Stimulated activated CD4-positive, alpha-beta T cell treated with anti-CD3 and anti-CD28 coated beads, Interleukin-2, amount 100 ng/mL, for 48 hours (primary cell): ENCODE results near the gene RABGAP1L.
"Not testable (repeated sequence)": the region's sequence is repeated elsewhere in the genome, so short reads cannot be mapped to it uniquely, and the experiment has no call there.

ENCODE experiments used
- DNase-seq, 2 donors: peaks; one replicate each; pipeline ENCODE4 v3.0.0-alpha.2; 2020

RABGAP1L gene

GRCh38 chr1:174314433-174314832, 155.1 kb downstream of the RABGAP1L start:
- no peak for DNase-seq

GRCh38 chr1:174315239-174315638, 155.9 kb downstream of the RABGAP1L start:
- DNase-seq = no peak

- not testable (repeated sequence) for DNase-seq
These were observed 161.6 kb downstream of the RABGAP1L start for GRCh38 chr1:174320897-174321296.

GRCh38 chr1:174322202-174322862, 163.0 kb downstream of the RABGAP1L start:
- no peak for DNase-seq

- DNase-seq = no peak
These were observed 165.2 kb downstream of the RABGAP1L start for GRCh38 chr1:174324493-174324892.

- DNase-seq = no peak
These were observed 165.6 kb downstream of the RABGAP1L start for GRCh38 chr1:174324939-174325338.

GRCh38 chr1:174326278-174326677, 167.0 kb downstream of the RABGAP1L start:
- DNase-seq = no peak

- no peak for DNase-seq
These were observed 174.1 kb downstream of the RABGAP1L start for GRCh38 chr1:174333437-174333836.

- no peak for DNase-seq
These were observed 177.8 kb downstream of the RABGAP1L start for GRCh38 chr1:174337000-174337681.

GRCh38 chr1:174340404-174340803, 181.1 kb downstream of the RABGAP1L start:
- not testable (repeated sequence) for DNase-seq

- DNase-seq = no peak
These were observed 184.8 kb downstream of the RABGAP1L start for GRCh38 chr1:174344162-174344561.

- no peak for DNase-seq
These were observed 192.8 kb downstream of the RABGAP1L start for GRCh38 chr1:174352117-174352516.

- no peak for DNase-seq
These were observed 193.7 kb downstream of the RABGAP1L start for GRCh38 chr1:174352883-174353608.

- DNase-seq = no peak
These were observed 199.0 kb downstream of the RABGAP1L start for GRCh38 chr1:174358344-174358743.

- no peak for DNase-seq
These were observed 199.6 kb downstream of the RABGAP1L start for GRCh38 chr1:174358786-174359453.

GRCh38 chr1:174359454-174359805, 200.1 kb downstream of the RABGAP1L start:
- DNase-seq = no peak

GRCh38 chr1:174364996-174365736, 205.8 kb downstream of the RABGAP1L start:
- no peak for DNase-seq

- DNase-seq = no peak
These were observed 207.6 kb downstream of the RABGAP1L start for GRCh38 chr1:174366946-174367345.

GRCh38 chr1:174367892-174368291, 208.6 kb downstream of the RABGAP1L start:
- no peak for DNase-seq

- no peak for DNase-seq
These were observed 216.7 kb downstream of the RABGAP1L start for GRCh38 chr1:174376030-174376429.

GRCh38 chr1:174391716-174392115, 232.4 kb downstream of the RABGAP1L start:
- no peak for DNase-seq

GRCh38 chr1:174393885-174394284, 234.6 kb downstream of the RABGAP1L start:
- no peak for DNase-seq

- no peak for DNase-seq
These were observed 237.9 kb downstream of the RABGAP1L start for GRCh38 chr1:174397261-174397660.
